ENCODE data around the gene SEC23IP. TPM values are rescaled to one million over a fixed set of nuclear protein-coding genes. Genes with fewer than 3 reads are reported as not detected.

The SEC23IP gene
- polyA plus RNA-seq, 1 donor (not counting 4 experiments of a cell fraction or from before 2014, with no cell fraction given): 36.9 TPM

DNA sequence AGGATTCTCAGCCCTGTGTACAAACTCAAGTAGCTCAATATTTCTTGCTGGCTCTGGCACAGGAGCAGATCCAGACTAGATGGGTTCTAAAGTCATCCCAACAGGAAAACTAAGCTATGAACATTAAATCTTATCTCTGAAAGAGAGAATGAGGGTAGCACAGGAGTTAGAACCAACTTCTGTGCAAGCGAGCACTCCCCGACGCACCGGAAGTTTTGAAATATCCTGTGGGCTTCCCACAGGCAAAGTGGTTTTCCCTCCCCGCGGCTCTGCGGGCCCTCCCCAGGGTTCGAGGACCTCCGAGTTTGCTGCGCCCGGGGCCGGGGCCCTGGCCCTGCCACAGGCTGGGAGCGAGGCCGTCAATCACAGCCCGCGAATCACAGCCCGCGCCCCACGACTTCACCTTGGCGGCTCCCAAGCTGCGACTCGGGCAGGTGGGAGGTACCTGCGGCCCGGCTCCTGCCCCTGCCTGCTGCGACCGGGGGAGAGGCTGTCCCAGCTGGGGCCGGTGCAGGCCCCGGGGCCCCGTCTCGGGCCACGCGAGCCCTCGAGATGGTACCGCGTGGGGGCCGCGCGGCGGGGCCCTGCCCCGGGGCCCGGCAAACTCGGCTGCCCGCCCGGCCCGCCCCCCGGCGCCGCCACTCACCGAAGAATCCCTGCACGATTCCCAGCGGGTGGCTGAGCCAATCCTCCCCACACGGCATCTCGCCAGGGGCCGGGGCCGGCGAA lies 20.5 kb upstream of the SEC23IP start:
- FAIRE-seq: peak; percentile 34

GRCh38 chr10:119872610-119872859 lies 20.0 kb upstream of the SEC23IP start, which contains the start of gene MCMBP:
Gene MCMBP, minus strand, starts transcription at chr10:119872843. Its CDS starts 259 bp downstream, at chr10:119872584.
- Histone ChIP-seq H3K36me3 (ENCODE audit: control insufficient read depth in 2 of 2, extremely low read depth in 1 of 2, insufficient read depth in 2 of 2, low read length in 2 of 2) (peaks cover 0 to 1% of the 10 kb centered on the region in 2 experiments), H3K4me2 (ENCODE audit: control insufficient read depth, extremely low read depth, insufficient read depth, low read depth, low read length) (peak within 1 kb of the TSS; percentile 91), H3K9me3 (ENCODE audit: control insufficient read depth, low read depth, low read length) (no peaks in the 10 kb centered on the region), H3K9ac (ENCODE audit: control insufficient read depth, extremely low read depth, insufficient read depth, low read length) (peak within 1 kb of the TSS; percentile 84), H3K27me3 (ENCODE audit: control insufficient read depth, extremely low read depth, insufficient read depth, low read length) (no peaks in the 10 kb centered on the region), H3K9me1 (ENCODE audit: control insufficient read depth, extremely low read depth, insufficient read depth, low read length) (no peaks in the 10 kb centered on the region), H3K4me3 (ENCODE audit: control insufficient read depth in 2 of 3, extremely low read depth in 1 of 3, insufficient read depth in 2 of 3, low read depth in 1 of 3, low read length in 3 of 3) (peak within 1 kb of the TSS; percentile 75 to 97 (median 80)), H3K27ac (ENCODE audit: control insufficient read depth, insufficient read depth, low read length) (peak within 1 kb of the TSS; percentile 70), H3K4me1 (ENCODE audit: control insufficient read depth, extremely low read depth, insufficient read depth, low read length) (peaks cover 13% of the 10 kb centered on the region), H3K79me2 (ENCODE audit: control insufficient read depth, insufficient read depth, low read length) (peaks cover 51% of the 10 kb centered on the region), H2AFZ (ENCODE audit: control insufficient read depth, low read length) (peak within 1 kb of the TSS; percentile 84), H4K20me1 (ENCODE audit: control insufficient read depth, extremely low read depth, insufficient read depth, low read length) (peaks cover 7% of the 10 kb centered on the region)
- FAIRE-seq (no peak), DNase-seq (ENCODE audit: low read depth, low spot score) (no peak)
- dilution Hi-C loops (cut with MboI; ENCODE audit: extremely low pct_ligation_motif_present, low sequenced_read_pairs): no loop called here
- TF ChIP-seq, protein P1, sequence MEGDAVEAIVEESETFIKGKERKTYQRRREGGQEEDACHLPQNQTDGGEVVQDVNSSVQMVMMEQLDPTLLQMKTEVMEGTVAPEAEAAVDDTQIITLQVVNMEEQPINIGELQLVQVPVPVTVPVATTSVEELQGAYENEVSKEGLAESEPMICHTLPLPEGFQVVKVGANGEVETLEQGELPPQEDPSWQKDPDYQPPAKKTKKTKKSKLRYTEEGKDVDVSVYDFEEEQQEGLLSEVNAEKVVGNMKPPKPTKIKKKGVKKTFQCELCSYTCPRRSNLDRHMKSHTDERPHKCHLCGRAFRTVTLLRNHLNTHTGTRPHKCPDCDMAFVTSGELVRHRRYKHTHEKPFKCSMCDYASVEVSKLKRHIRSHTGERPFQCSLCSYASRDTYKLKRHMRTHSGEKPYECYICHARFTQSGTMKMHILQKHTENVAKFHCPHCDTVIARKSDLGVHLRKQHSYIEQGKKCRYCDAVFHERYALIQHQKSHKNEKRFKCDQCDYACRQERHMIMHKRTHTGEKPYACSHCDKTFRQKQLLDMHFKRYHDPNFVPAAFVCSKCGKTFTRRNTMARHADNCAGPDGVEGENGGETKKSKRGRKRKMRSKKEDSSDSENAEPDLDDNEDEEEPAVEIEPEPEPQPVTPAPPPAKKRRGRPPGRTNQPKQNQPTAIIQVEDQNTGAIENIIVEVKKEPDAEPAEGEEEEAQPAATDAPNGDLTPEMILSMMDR (optimal IDR thresholded peaks at IDR 0.05 in 1 of 3, IDR thresholded peaks at IDR 0.05 in 1 of 3, conservative IDR thresholded peaks at IDR 0.05 in 1 of 3; ENCODE audit: extremely low read depth in 1 of 3, insufficient read depth in 2 of 3, low read length in 3 of 3): no peak
- no peak for TF ChIP-seq EZH2 (IDR thresholded peaks at IDR 0.05; ENCODE audit: low read length)

More for the DNA sequence above, 20.5 kb upstream of the SEC23IP start:
- Histone ChIP-seq H3K79me2 (ENCODE audit: control insufficient read depth, insufficient read depth, low read length) (peaks cover 55% of the 10 kb centered on the region), H3K9ac (ENCODE audit: control insufficient read depth, extremely low read depth, insufficient read depth, low read length) (peak overlapping the region; percentile 84), H3K9me1 (ENCODE audit: control insufficient read depth, extremely low read depth, insufficient read depth, low read length) (no peaks in the 10 kb centered on the region), H3K9me3 (ENCODE audit: control insufficient read depth, low read depth, low read length) (no peaks in the 10 kb centered on the region), H3K4me2 (ENCODE audit: control insufficient read depth, extremely low read depth, insufficient read depth, low read depth, low read length) (peak overlapping the region; percentile 91), H3K36me3 (ENCODE audit: control insufficient read depth in 2 of 2, extremely low read depth in 1 of 2, insufficient read depth in 2 of 2, low read length in 2 of 2) (peaks cover 0 to 1% of the 10 kb centered on the region in 2 experiments), H3K4me1 (ENCODE audit: control insufficient read depth, extremely low read depth, insufficient read depth, low read length) (peaks cover 15% of the 10 kb centered on the region), H3K27ac (ENCODE audit: control insufficient read depth, insufficient read depth, low read length) (peak overlapping the region; percentile 70), H4K20me1 (ENCODE audit: control insufficient read depth, extremely low read depth, insufficient read depth, low read length) (peaks cover 7% of the 10 kb centered on the region), H3K27me3 (ENCODE audit: control insufficient read depth, extremely low read depth, insufficient read depth, low read length) (no peaks in the 10 kb centered on the region), H3K4me3 (ENCODE audit: control insufficient read depth in 2 of 3, extremely low read depth in 1 of 3, insufficient read depth in 2 of 3, low read depth in 1 of 3, low read length in 3 of 3) (peak overlapping the region; percentile 75 to 97 (median 80)), H2AFZ (ENCODE audit: control insufficient read depth, low read length) (peak overlapping the region; percentile 6)
- dilution Hi-C loops (cut with MboI; ENCODE audit: extremely low pct_ligation_motif_present, low sequenced_read_pairs): no loop called here
- TF ChIP-seq, protein P1 (optimal IDR thresholded peaks at IDR 0.05 in 1 of 3, IDR thresholded peaks at IDR 0.05 in 1 of 3, conservative IDR thresholded peaks at IDR 0.05 in 1 of 3; ENCODE audit: extremely low read depth in 1 of 3, insufficient read depth in 2 of 3, low read length in 3 of 3): no peak
- no peak for TF ChIP-seq EZH2 (IDR thresholded peaks at IDR 0.05; ENCODE audit: low read length)
- DNase-seq (ENCODE audit: low read depth, low spot score): no peak

Measured in keratinocyte (primary cell).